HG03108 (cell line): Measurements from ENCODE around the gene COX20.

ENCODE experiments used
- ATAC-seq: cut with Tn5 transposase; IDR thresholded peaks from one replicate; pipeline ENCODE4 v1.9.1; 2021; ENCODE audit warnings: moderate library complexity; ENCODE audit not compliant: unreplicated experiment

COX20 gene

GRCh38 chr1:244869950-244870349, 34.5 kb downstream of the COX20 start:
- no peak for ATAC-seq

- ATAC-seq, result no peak
Observed at GRCh38 chr1:244874974-244875579, 39.6 kb downstream of the COX20 start.

GRCh38 chr1:244876228-244876910, 40.9 kb downstream of the COX20 start:
- no peak for ATAC-seq

- ATAC-seq, result no peak
Observed at GRCh38 chr1:244878681-244879080, 43.2 kb downstream of the COX20 start.

- ATAC-seq, result no peak
Observed at GRCh38 chr1:244881552-244882280, 46.3 kb downstream of the COX20 start.

GRCh38 chr1:244887281-244887680, 51.8 kb downstream of the COX20 start:
- ATAC-seq, result no peak

GRCh38 chr1:244893836-244894235, 58.4 kb downstream of the COX20 start:
- no peak for ATAC-seq
